ENCODE measurements around the gene ATXN7L3B. TPM values are rescaled to one million over a fixed set of nuclear protein-coding genes. Genes with fewer than 3 reads are reported as not detected.

Gene ATXN7L3B
- total and polyA plus RNA-seq, 2 experiments from 2014 or later = 14.0 to 40.8 TPM

- Histone ChIP-seq H3K27me3 (ENCODE audit: insufficient read depth) (no peaks in the 10 kb centered on the region), H2AFZ (no peak overlapping the region), H3K4me2 (peak overlapping the region; percentile 73), H3F3A (replicated peaks; ENCODE audit: low read depth) (peaks cover 5% of the 10 kb centered on the region), H3K4me3 (peak overlapping the region; percentile 87), H3K27ac (ENCODE audit: low read depth) (peak overlapping the region; percentile 9; the same call in 1 of the 2 replicates), H3K36me3 (ENCODE audit: insufficient read depth) (no peaks in the 10 kb centered on the region), H3K79me2 (replicated peaks; ENCODE audit: insufficient read depth) (peaks cover 58% of the 10 kb centered on the region), H3K4me1 (ENCODE audit: insufficient read depth) (peaks cover 43% of the 10 kb centered on the region), H3K9me2 (ENCODE audit: insufficient read depth) (no peaks in the 10 kb centered on the region), H4K20me1 (replicated peaks; ENCODE audit: insufficient read depth) (0 out of 2 replicates have a peak, but pooled peaks cover 6% of the 10 kb centered on the region)
- TF ChIP-seq ZNF462 (CRISPR knock-in tag; IDR thresholded peaks at IDR 0.05) (peak; percentile 8; the same call in 1 of the 2 replicates), STAT1 (IDR thresholded peaks at IDR 0.05; ENCODE audit: unreplicated experiment) (no peak)
- H3K36me3 Mint-ChIP-seq (ENCODE audit: low read depth) = peaks cover 32% of the 10 kb centered on the region
- H3K27ac Mint-ChIP-seq = peak overlapping the region; percentile 74
- H3K4me3 Mint-ChIP-seq = peak overlapping the region; percentile 99
- H3K4me1 Mint-ChIP-seq = peaks cover 56% of the 10 kb centered on the region
- H3K27me3 Mint-ChIP-seq (ENCODE audit: insufficient read depth, low read depth, poor library complexity) = peaks cover 8% of the 10 kb centered on the region
- H3K9me3 Mint-ChIP-seq = no peaks in the 10 kb centered on the region
- DNase-seq (ENCODE audit: low spot score) (peak; percentile 69), ATAC-seq (peak; percentile 48)
These were observed 3.4 kb downstream of the ATXN7L3B start for GRCh38 chr12:74541074-74541473.

- no peak overlapping the region for H3K27ac ChIP-seq (ENCODE audit: low read depth)
- ATAC-seq (no peak), DNase-seq (ENCODE audit: low spot score) (no peak)
- Mint-ChIP-seq H3K27me3 (ENCODE audit: insufficient read depth, low read depth, poor library complexity) (no peaks in the 10 kb centered on the region), H3K36me3 (ENCODE audit: low read depth) (no peaks in the 10 kb centered on the region), H3K9me3 (no peaks in the 10 kb centered on the region), H3K27ac (no peak overlapping the region), H3K4me1 (peaks cover 15% of the 10 kb centered on the region; the same call in 2 of the 3 replicates), H3K4me3 (no peak overlapping the region)
- H3K36me3 ChIP-seq (ENCODE audit: insufficient read depth) = no peaks in the 10 kb centered on the region
- H2AFZ ChIP-seq = no peak overlapping the region
- no peaks in the 10 kb centered on the region for H3F3A ChIP-seq (replicated peaks; ENCODE audit: low read depth)
- peaks cover 15% of the 10 kb centered on the region for H3K79me2 ChIP-seq (replicated peaks; ENCODE audit: insufficient read depth)
- no peak overlapping the region for H3K4me2 ChIP-seq
- no peaks in the 10 kb centered on the region for H3K27me3 ChIP-seq (ENCODE audit: insufficient read depth)
- H4K20me1 ChIP-seq (replicated peaks; ENCODE audit: insufficient read depth) = no peaks in the 10 kb centered on the region
- H3K4me1 ChIP-seq (ENCODE audit: insufficient read depth) = peaks cover 12% of the 10 kb centered on the region; the same call in 1 of the 2 replicates
- no peak overlapping the region for H3K4me3 ChIP-seq
- no peaks in the 10 kb centered on the region for H3K9me2 ChIP-seq (ENCODE audit: insufficient read depth)
- TF ChIP-seq NANOG (IDR thresholded peaks at IDR 0.05; ENCODE audit: borderline replicate concordance) (no peak), EZH2phosphoT487 (IDR thresholded peaks at IDR 0.05; ENCODE audit: unreplicated experiment) (no peak), CREB1 (CRISPR knock-in tag; IDR thresholded peaks at IDR 0.05; ENCODE audit: low read depth) (no peak), ETS1 (IDR thresholded peaks at IDR 0.05) (no peak), JUNB (IDR thresholded peaks at IDR 0.05; ENCODE audit: unreplicated experiment) (no peak), STAT1 (IDR thresholded peaks at IDR 0.05; ENCODE audit: unreplicated experiment) (no peak), EZH2 (IDR thresholded peaks at IDR 0.05; ENCODE audit: low read depth, unreplicated experiment) (no peak), ZNF114 (CRISPR knock-in tag; IDR thresholded peaks at IDR 0.05) (no peak), CTCF (conservative IDR thresholded peaks at IDR 0.05; ENCODE audit: low read depth in 2 of 2) (no peak)
These were observed 9.6 kb downstream of the ATXN7L3B start for GRCh38 chr12:74547249-74547648.

Data from GM23338 (cell line).